Naive thymus-derived CD4-positive, alpha-beta T cell (primary cell): Measurements from ENCODE around the gene TNNI3K. TPM values are rescaled to one million over a fixed set of nuclear protein-coding genes. Genes with fewer than 3 reads are reported as not detected.

Experiments used
- ATAC-seq: fragments of 150-1000 bp; cut with Tn5 transposase; 2 replicates; pipeline ENCODE4 v1.10.0; 2021; ENCODE audit warnings: mild to moderate bottlenecking, moderate library complexity
- CTCF ChIA-PET: fragments of 350-600 bp; sonication (Branson Sonifier 250); formaldehyde crosslinking; loops from one replicate; lab custom pipeline; 2021; ENCODE audit warnings: antibody characterized with exemption; lab: Charles Lee
- POLR2A ChIA-PET: fragments of 350-600 bp; sonication (Branson Sonifier 250); formaldehyde crosslinking; loops from one replicate; lab custom pipeline; 2021; ENCODE audit warnings: antibody characterized with exemption, inconsistent platforms; lab: Charles Lee
- DNase-seq, 9 donors: peaks; one replicate each; pipeline versions ENCODE4 v3.0.0 to v3.0.0-alpha.2; 2020 to 2022; ENCODE audit warnings: mixed read lengths in 1 of 9
- H3K27ac ChIP-seq: one replicate; pipeline ENCODE4 v1.7.0; 2013; ENCODE audit warnings: mild to moderate bottlenecking, low read depth, low read length, moderate library complexity
- H3K27me3 ChIP-seq, 2 donors: one replicate each; pipeline ENCODE4 v1.7.0; 2013; ENCODE audit warnings: low read length in 2 of 2, mild to moderate bottlenecking in 2 of 2, moderate library complexity in 2 of 2; ENCODE audit not compliant: control insufficient read depth in 2 of 2, insufficient read depth in 2 of 2
- H3K36me3 ChIP-seq, 3 experiments: 1 replicate in 2 of 3; 2 replicates in 1 of 3; pipeline ENCODE4 v1.7.0; 2013; ENCODE audit warnings: low read length in 3 of 3, mild to moderate bottlenecking in 3 of 3, moderate library complexity in 1 of 3; ENCODE audit not compliant: insufficient read depth in 3 of 3, control insufficient read depth in 2 of 3
- H3K4me1 ChIP-seq, 2 donors: one replicate each; pipeline ENCODE4 v1.7.0; 2013; ENCODE audit warnings: low read length in 2 of 2, mild to moderate bottlenecking in 2 of 2, moderate library complexity in 1 of 2; ENCODE audit not compliant: control insufficient read depth in 2 of 2, insufficient read depth in 2 of 2
- H3K4me3 ChIP-seq: 2 replicates; pipeline ENCODE4 v1.7.0; 2013; ENCODE audit warnings: mild to moderate bottlenecking, low read length
- H3K9me3 ChIP-seq, 3 experiments: 1 replicate in 2 of 3; 2 replicates in 1 of 3; pipeline ENCODE4 v1.7.0; 2013; ENCODE audit warnings: low read length in 3 of 3; ENCODE audit not compliant: control insufficient read depth in 2 of 3
- H3K27ac Mint-ChIP-seq, 9 donors: one replicate each; pipeline ENCODE4 v1.8.0; 2020 to 2022; ENCODE audit warnings: mixed read lengths in 9 of 9, mild to moderate bottlenecking in 8 of 9, moderate library complexity in 5 of 9, inconsistent platforms in 2 of 9
- H3K27me3 Mint-ChIP-seq, 5 donors: one replicate each; pipeline ENCODE4 v1.8.0; 2021 to 2022; ENCODE audit warnings: mixed read lengths in 5 of 5, mild to moderate bottlenecking in 1 of 5
- H3K36me3 Mint-ChIP-seq, 5 donors: one replicate each; pipeline ENCODE4 v1.8.0; 2020 to 2022; ENCODE audit warnings: mixed read lengths in 5 of 5, mild to moderate bottlenecking in 3 of 5, inconsistent platforms in 1 of 5
- H3K4me1 Mint-ChIP-seq, 7 donors: one replicate each; pipeline ENCODE4 v1.8.0; 2020 to 2022; ENCODE audit warnings: mixed read lengths in 7 of 7, mild to moderate bottlenecking in 3 of 7, inconsistent platforms in 1 of 7
- H3K4me3 Mint-ChIP-seq, 10 donors: one replicate each; pipeline ENCODE4 v1.8.0; 2020 to 2022; ENCODE audit warnings: mild to moderate bottlenecking in 10 of 10, mixed read lengths in 10 of 10, moderate library complexity in 6 of 10, inconsistent platforms in 2 of 10
- H3K9me3 Mint-ChIP-seq, 11 donors: one replicate each; pipeline ENCODE4 v1.8.0; 2020 to 2022; ENCODE audit warnings: mixed read lengths in 11 of 11, mild to moderate bottlenecking in 4 of 11, inconsistent platforms in 1 of 11, moderate library complexity in 1 of 11
- intact Hi-C, 2 donors: fragments of 100-400 bp; cut with micrococcal nuclease; formaldehyde crosslinking; loops; one replicate each; pipeline ENCODE4 v1.15.1; 2023
- polyA plus RNA-seq, 2 donors: library from polyadenylated mRNA; unstranded; fragments of 300-500 nt; fragmentation: Illumina TruSeq; gene quantifications; one replicate each; pipeline ENCODE4 v1.2.3, GENCODE V29; 2021
- total RNA-seq, 6 experiments: library from RNA in 5 of 6; stranded (reverse) in 5 of 6; gene quantifications; 1 replicate in 5 of 6; 2 replicates in 1 of 6; pipeline ENCODE4 v1.2.3 and lab custom pipeline; 2021 to 2026

Gene TNNI3K, protein sequence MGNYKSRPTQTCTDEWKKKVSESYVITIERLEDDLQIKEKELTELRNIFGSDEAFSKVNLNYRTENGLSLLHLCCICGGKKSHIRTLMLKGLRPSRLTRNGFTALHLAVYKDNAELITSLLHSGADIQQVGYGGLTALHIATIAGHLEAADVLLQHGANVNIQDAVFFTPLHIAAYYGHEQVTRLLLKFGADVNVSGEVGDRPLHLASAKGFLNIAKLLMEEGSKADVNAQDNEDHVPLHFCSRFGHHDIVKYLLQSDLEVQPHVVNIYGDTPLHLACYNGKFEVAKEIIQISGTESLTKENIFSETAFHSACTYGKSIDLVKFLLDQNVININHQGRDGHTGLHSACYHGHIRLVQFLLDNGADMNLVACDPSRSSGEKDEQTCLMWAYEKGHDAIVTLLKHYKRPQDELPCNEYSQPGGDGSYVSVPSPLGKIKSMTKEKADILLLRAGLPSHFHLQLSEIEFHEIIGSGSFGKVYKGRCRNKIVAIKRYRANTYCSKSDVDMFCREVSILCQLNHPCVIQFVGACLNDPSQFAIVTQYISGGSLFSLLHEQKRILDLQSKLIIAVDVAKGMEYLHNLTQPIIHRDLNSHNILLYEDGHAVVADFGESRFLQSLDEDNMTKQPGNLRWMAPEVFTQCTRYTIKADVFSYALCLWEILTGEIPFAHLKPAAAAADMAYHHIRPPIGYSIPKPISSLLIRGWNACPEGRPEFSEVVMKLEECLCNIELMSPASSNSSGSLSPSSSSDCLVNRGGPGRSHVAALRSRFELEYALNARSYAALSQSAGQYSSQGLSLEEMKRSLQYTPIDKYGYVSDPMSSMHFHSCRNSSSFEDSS
- total RNA-seq (under 1 TPM in 1 of 5 experiments, not detected in 4; 0.41 TPM), polyA plus RNA-seq (not detected), total RNA-seq (lab: John Stamatoyannopoulos, UW) (not detected)

DNA sequence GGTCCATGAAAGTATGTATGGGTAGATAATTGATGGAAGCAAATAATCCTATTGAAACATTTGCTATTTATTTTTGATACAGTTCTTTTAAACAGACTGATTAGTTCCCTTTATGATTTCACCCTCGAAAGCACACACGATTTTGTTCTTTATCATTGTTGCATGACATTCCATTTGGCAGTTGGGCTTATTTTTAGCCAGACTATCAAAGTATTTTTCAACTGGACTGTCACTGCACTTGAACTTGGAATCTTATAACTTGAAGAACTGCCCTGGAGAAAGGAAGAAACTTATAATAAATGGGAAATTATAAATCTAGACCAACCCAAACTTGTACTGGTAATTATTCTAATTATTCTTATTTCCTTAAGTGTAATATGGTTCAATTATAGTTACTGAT lies at the start of gene TNNI3K:
Gene TNNI3K (plus strand): TSS at position 235 of the 400 bp plus-strand sequence. CDS start 65 bp downstream, at position 300.
- Histone ChIP-seq H3K27me3 (no peaks in the 10 kb centered on the region), H3K27ac (no peak within 1 kb of the TSS), H3K36me3 (no peaks in the 10 kb centered on the region), H3K4me1 (no peaks in the 10 kb centered on the region), H3K9me3 (no peaks in the 10 kb centered on the region), H3K4me3 (no peak within 1 kb of the TSS)
- POLR2A ChIA-PET: no interaction called here
- Mint-ChIP-seq H3K27me3 (no peaks in the 10 kb centered on the region), H3K27ac (no peak within 1 kb of the TSS), H3K4me1 (no peaks in the 10 kb centered on the region), H3K36me3 (peaks cover 0 to 10% (median 0%) of the 10 kb centered on the region in 5 donors), H3K9me3 (peaks cover 0 to 19% (median 2%) of the 10 kb centered on the region in 11 donors), H3K4me3 (no peak within 1 kb of the TSS)
- ATAC-seq (no peak), DNase-seq (no peak)
- intact Hi-C loops: no loop called here
- CTCF ChIA-PET: no interaction called here

- ATAC-seq: no peak
- peaks cover 12 to 24% (median 13%) of the 10 kb centered on the region in 7 donors for H3K4me1 Mint-ChIP-seq
- H3K4me3 Mint-ChIP-seq: no peak overlapping the region
- H3K4me1 ChIP-seq: peaks cover 0 to 2% of the 10 kb centered on the region in 2 donors
- H3K9me3 ChIP-seq: no peaks in the 10 kb centered on the region
- intact Hi-C loops: no loop called here
- H3K27ac ChIP-seq: no peak overlapping the region
- H3K9me3 Mint-ChIP-seq: peaks cover 0 to 9% (median 2%) of the 10 kb centered on the region in 11 donors
- CTCF ChIA-PET: no interaction called here
- H3K4me3 ChIP-seq: no peak overlapping the region
- H3K27ac Mint-ChIP-seq: no peak overlapping the region
- peaks cover 0 to 8% (median 0%) of the 10 kb centered on the region in 5 donors for H3K36me3 Mint-ChIP-seq
- H3K27me3 Mint-ChIP-seq: peaks cover 0 to 7% (median 0%) of the 10 kb centered on the region in 5 donors
- POLR2A ChIA-PET: no interaction called here
- peaks cover 0 to 4% (median 0%) of the 10 kb centered on the region in 3 experiments for H3K36me3 ChIP-seq
- no peak for DNase-seq
- H3K27me3 ChIP-seq: no peaks in the 10 kb centered on the region
These were observed 41.3 kb upstream of the TNNI3K start for GRCh38 chr1:74193908-74194307.

DNA sequence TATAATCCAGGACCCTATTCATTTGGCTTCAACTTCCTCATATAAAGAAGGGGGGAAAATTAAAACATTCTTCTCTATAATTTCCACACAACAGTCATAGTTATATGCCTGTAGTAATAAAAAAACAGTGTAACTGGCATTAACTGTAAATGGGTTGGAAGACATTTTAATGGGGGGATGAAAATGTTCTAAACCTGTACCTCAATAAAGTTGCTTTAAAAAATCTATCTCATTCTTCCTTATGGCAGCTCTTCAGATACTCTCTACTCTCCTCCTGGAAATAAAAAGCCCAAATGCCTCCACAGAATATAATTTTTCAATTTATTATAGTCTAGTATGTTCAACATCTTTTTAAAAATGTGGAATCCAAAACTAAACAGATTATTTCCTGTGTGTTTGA lies 39.8 kb upstream of the TNNI3K start:
- H3K4me3 ChIP-seq: no peak overlapping the region
- H3K27ac ChIP-seq: no peak overlapping the region
- intact Hi-C loops: no loop called here
- H3K4me1 Mint-ChIP-seq: peaks cover 16 to 34% (median 19%) of the 10 kb centered on the region in 7 donors
- H3K36me3 ChIP-seq: peaks cover 0 to 4% (median 0%) of the 10 kb centered on the region in 3 experiments
- DNase-seq (no peak), ATAC-seq (no peak)
- H3K9me3 ChIP-seq: no peaks in the 10 kb centered on the region
- H3K27ac Mint-ChIP-seq: peak overlapping the region in 1 of 9 donors; percentile 82
- H3K27me3 ChIP-seq: no peaks in the 10 kb centered on the region
- ChIA-PET CTCF (no interaction called here), POLR2A (no interaction called here)
- peaks cover 0 to 3% (median 0%) of the 10 kb centered on the region in 11 donors for H3K9me3 Mint-ChIP-seq
- H3K4me3 Mint-ChIP-seq: no peak overlapping the region
- H3K27me3 Mint-ChIP-seq: peaks cover 0 to 7% (median 0%) of the 10 kb centered on the region in 5 donors
- H3K36me3 Mint-ChIP-seq: peaks cover 0 to 5% (median 4%) of the 10 kb centered on the region in 5 donors
- H3K4me1 ChIP-seq: peaks cover 5% of the 10 kb centered on the region in 2 donors

GRCh38 chr1:74197255-74197654 lies 37.9 kb upstream of the TNNI3K start:
- H3K36me3 Mint-ChIP-seq: peaks cover 0 to 20% (median 5%) of the 10 kb centered on the region in 5 donors
- no peak for ATAC-seq
- Histone ChIP-seq H3K27me3 (no peaks in the 10 kb centered on the region), H3K4me1 (peaks cover 5% of the 10 kb centered on the region in 2 donors), H3K27ac (peak overlapping the region; percentile 84), H3K36me3 (peaks cover 0 to 3% (median 0%) of the 10 kb centered on the region in 3 experiments), H3K9me3 (no peaks in the 10 kb centered on the region), H3K4me3 (peak overlapping the region; percentile 85)
- no peaks in the 10 kb centered on the region for H3K9me3 Mint-ChIP-seq
- intact Hi-C loops: loop anchor here in 1 of 2 donors (2.0 kb wide), 1 partner anchor 1528 kb away; the partner anchor contains the start of gene ACADM
- peak in 2 of 9 donors; percentile 1 to 9 for DNase-seq
- H3K4me1 Mint-ChIP-seq: peaks cover 16 to 39% (median 19%) of the 10 kb centered on the region in 7 donors
- ChIA-PET POLR2A (no interaction called here), CTCF (no interaction called here)
- H3K27ac Mint-ChIP-seq: peak overlapping the region; percentile 91 to 98 (median 96)
- H3K27me3 Mint-ChIP-seq: peaks cover 0 to 7% (median 0%) of the 10 kb centered on the region in 5 donors
- peak overlapping the region; percentile 91 to 99 (median 94) for H3K4me3 Mint-ChIP-seq

GRCh38 chr1:74197657-74198552 lies 37.3 kb upstream of the TNNI3K start, which contains the start of the genes FPGT and LRRIQ3:
TSS of gene FPGT (plus strand) at chr1:74198242. CDS start at chr1:74198279, 37 bp downstream.
TSS of gene LRRIQ3 (minus strand) at chr1:74198176. CDS start at chr1:74183684, 14,492 bp downstream.
- POLR2A ChIA-PET: no interaction called here

More at GRCh38 chr1:74197657-74198552, 37.3 kb upstream of the TNNI3K start, which contains the start of the genes FPGT and LRRIQ3:
- peak within 1 kb of the TSS; percentile 85 for H3K4me3 ChIP-seq
- DNase-seq (peak; percentile 90 to 97 (median 96)), ATAC-seq (peak; percentile 99)
- Mint-ChIP-seq H3K27ac (peak within 1 kb of the TSS; percentile 91 to 98 (median 96)), H3K27me3 (peaks cover 0 to 7% (median 0%) of the 10 kb centered on the region in 5 donors), H3K4me1 (peaks cover 16 to 39% (median 19%) of the 10 kb centered on the region in 7 donors), H3K36me3 (peaks cover 0 to 20% (median 5%) of the 10 kb centered on the region in 5 donors), H3K4me3 (peak within 1 kb of the TSS; percentile 91 to 99 (median 94)), H3K9me3 (no peaks in the 10 kb centered on the region)
- intact Hi-C loops: loop anchor here (1.0 to 2.0 kb wide), 5 partner anchors 535 to 1915 kb away; partner anchors contain the start of genes ACADM (in 2 of the 2), CRYZ (in 2 of the 2), TYW3 (in 2 of the 2) and NEGR1 (in 1 of the 2)
- no peaks in the 10 kb centered on the region for H3K27me3 ChIP-seq
- peaks cover 0 to 3% (median 0%) of the 10 kb centered on the region in 3 experiments for H3K36me3 ChIP-seq
- peak within 1 kb of the TSS; percentile 84 for H3K27ac ChIP-seq
- peaks cover 5% of the 10 kb centered on the region in 2 donors for H3K4me1 ChIP-seq
- CTCF ChIA-PET: interaction anchor here (1.2 kb wide), 1 partner anchor 536 kb away, joined by 4 read pairs; no protein-coding TSS in a partner anchor
- no peaks in the 10 kb centered on the region for H3K9me3 ChIP-seq
